Measurements from ENCODE around the gene AKNA.

The AKNA gene

GRCh38 chr9:114376586-114377445 lies 11.0 kb downstream of the AKNA start:
- no peak for DNase-seq (ENCODE audit: low spot score)

- DNase-seq (ENCODE audit: low spot score): no peak
Observed at GRCh38 chr9:114375386-114376175, 12.2 kb downstream of the AKNA start.

DNA sequence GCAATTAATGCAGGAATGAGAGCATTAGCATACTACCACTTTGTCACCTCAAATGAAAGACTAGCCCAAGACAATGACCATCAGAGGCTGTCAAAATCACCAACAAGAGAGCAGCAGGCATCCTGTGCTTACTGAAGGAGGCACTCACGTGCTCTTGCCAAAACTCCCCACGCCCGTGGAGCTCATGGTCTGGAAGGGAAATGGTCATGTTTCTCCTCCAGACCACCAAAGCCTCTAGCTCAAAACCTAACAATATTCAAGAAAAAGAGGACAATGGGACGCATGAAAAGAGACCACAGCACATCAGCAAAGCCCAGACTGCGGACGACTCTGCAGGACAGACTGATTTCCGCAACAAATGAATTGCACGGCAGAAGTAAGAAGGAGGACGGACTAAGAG lies 12.8 kb downstream of the AKNA start:
- no peak for DNase-seq (ENCODE audit: low spot score)

DNA sequence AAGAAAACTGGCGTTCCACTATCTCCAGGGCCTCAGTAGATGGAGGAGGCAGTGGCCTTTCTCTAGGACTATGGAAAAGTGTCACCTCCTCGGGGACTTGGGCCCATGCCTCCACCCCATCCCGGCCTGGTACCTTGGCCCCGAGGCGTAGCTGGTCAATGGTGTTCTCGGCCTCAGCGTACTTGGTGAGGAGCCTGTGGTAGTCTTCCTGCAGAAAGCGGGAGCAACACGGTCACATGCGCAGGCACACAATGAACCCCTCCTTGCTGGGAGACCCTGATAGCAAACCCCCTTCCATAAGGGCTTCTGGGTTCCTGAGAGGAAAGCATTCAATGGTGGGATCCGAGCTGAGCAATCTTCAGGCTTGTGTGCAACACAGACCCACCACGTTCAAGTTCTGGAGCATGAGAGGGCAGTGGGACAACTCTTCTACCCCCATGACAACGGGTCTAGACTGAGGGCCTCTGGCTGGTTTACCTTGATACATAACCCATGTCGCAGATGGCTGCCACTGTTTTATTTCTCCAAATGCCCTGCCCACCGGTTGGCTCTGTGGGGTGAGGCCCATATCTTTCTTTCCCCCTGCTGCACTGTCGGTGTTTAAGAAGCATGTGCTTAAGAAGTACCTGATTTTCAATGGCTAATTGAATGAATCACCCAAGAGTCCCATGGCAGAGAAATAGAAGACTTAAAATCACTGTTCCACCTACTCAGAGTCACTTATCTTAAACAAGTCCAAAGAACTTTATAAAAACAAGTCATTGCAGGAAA lies 13.6 kb downstream of the AKNA start:
- no peak for DNase-seq (ENCODE audit: low spot score)

DNA sequence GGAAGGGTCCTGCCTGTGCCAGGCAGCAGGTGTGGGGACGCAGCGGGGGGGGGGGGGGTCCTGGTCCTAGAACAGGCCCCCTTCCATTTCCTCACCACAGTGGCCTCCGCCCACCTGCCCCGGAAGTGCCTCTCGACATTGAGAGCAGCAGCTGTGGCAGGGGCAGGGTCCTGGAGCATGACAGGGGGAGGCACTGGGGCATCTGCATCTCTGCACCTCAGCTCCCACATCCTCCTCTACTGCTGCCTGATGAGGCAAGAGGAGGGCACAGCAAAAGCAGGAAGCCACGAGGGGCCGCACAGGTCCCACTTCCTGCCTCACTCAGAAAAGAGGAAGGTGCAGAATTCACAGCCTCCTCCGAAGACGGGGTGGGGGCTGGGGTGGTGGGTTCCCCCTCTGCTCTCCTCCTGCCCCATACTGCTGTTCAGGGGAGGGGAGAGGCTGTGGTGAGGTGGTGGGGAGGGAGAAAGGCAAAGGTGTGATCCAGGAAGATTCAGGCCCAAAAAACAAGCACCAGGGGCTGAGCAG lies 14.8 kb downstream of the AKNA start:
- no peak for DNase-seq (ENCODE audit: low spot score)

DNA sequence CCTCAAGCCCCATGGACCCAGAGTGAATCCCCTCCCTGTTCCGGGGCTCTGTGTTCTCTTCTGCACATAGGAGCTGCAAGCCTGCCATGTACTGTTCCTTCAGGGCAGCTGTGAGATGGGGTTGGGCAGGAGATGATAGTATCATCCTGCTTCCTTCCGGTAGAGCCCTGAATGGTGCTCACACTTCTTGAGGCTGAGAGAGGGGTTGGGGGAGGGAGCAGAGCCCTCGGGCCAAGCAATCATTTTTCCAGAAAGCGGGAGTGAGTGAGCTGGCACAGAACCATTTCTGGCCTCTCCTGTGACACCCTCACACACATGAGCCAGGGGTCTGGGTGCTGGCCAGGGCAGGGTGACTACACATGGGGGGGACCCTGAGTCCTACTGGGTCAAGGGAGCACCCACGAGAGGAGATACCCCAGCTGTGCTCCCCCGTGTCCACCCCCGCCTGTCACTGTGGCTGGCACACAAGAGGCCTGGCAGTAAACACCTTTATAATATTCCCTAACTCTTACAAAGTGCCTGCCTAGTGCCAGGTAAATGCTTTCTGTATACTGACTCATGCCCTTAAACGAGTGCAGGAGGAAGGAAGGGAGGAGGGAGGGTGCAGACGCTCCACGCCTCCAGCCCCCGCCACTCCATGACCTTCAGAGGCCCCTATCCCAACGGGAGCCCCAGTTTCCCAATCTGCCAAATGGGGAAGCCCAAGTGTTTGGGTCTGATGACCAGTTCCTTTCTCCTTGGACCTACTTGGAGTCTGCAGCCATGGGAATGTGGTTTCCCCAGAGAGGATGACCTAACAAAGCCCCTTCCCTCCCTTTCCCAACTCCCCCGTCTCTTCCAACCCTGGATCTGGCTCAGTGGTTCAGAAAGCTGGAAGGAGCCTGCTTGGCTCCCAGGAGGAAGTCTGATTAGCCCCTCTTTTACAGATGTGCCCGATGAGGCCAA lies 15.5 kb downstream of the AKNA start:
- DNase-seq (ENCODE audit: low spot score): no peak

- DNase-seq (ENCODE audit: low spot score): no peak
Observed at GRCh38 chr9:114371343-114371944, 16.3 kb downstream of the AKNA start.

DNA sequence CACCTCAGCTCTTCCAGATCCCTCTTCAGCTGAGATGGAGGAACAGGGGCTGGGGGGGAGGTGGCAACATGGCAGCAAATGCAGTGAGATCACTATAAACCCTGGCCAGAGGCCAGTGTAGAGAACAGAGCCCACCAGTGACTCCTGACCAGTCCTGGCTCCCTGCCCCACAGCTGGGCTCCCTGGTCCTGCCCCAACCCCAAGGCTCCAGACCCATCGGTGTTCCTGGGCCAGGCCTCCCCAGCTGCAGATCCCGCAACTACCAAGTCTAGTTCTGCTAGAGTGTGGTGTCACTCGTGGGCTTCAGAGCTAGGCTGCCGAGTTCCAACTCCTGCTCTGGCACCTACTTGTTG lies 16.8 kb downstream of the AKNA start:
- no peak for DNase-seq (ENCODE audit: low spot score)

GRCh38 chr9:114370251-114370967 lies 17.4 kb downstream of the AKNA start:
- DNase-seq (ENCODE audit: low spot score): no peak

- DNase-seq (ENCODE audit: low spot score): no peak
Observed at GRCh38 chr9:114369216-114370130, 18.3 kb downstream of the AKNA start.

GRCh38 chr9:114367772-114368569 lies 19.8 kb downstream of the AKNA start:
- no peak for DNase-seq (ENCODE audit: low spot score)

DNA sequence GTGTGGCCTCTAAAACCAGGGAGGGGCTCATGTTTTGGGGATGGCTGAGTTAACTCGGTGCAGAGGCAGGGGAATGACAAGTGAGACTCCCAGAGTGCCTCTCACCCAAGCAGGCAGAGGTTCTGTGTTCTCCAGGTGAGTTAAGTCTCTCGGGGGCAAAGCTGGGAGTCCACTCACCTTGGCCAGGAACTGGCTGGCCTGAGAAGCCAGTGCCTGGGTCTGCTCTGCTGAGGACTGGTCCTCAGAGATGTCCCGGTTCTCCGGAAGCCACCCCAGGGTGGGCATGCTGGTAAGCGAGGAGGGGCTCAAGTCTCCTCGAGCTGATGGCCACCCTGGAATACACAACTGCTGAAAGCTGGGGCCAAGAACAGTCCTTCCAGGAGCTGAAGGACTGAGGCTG lies 20.4 kb downstream of the AKNA start:
- no peak for DNase-seq (ENCODE audit: low spot score)

DNA sequence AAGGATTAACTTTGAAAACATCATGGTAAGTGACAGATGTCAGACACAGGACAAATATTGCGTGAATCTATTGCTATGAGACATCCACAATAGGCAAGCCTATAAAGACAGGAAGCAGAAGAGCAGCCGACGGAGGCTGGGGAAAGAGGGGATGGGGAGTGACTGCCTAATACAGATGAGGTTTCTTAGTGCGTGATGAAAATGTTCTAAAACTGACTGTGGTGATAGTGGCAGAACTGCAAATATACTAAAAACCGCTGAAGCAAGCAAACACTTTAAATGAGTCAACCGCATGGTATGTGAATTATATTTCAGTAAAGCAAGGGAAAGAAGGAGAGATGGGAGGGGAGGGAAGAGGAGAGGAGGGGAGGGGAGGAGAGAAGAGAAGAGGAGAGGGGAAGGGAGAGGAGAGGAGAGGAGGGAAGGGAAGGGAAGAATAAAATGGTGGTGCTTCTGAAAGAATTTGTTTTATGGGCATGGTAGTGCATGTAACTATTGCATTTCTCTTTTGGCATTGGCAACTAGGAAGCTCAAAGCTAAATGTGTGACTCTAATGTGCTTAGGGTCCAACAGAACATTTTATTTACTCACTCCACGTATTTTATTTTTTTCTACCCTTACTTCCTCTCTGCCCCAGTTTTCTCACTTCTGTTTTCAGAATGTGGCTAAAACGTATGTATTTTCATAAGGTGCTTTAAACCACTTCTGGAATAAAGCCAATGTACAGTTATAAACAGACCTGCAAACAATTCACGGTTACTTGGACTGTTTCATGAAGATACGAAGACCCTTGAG lies 21.3 kb downstream of the AKNA start:
- peak; percentile 70 for DNase-seq (ENCODE audit: low spot score)

DNA sequence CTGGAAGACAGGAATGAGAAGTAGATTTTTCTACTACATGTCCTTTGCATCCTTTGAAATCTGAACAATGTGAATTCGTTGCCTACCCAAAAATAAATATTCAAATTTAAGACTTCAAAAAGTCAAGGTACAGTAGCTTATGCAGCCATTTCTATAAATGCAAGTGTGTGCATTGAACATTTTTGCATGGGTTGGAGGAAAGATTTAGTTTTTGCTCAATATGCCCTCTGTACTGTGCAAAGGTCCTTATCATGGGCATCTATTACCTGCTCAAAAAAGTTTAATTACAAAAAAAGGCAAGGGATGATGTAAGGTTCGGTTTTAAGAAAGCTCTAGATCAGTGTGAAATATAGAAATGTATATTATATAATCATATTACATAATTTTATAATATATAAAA lies 22.6 kb downstream of the AKNA start:
- DNase-seq (ENCODE audit: low spot score): no peak

GRCh38 chr9:114364134-114365041 lies 23.4 kb downstream of the AKNA start:
- DNase-seq (ENCODE audit: low spot score): peak; percentile 64

GRCh38 chr9:114363424-114363823 lies 24.4 kb downstream of the AKNA start:
- no peak for DNase-seq (ENCODE audit: low spot score)
